Melanocyte of skin (primary cell): ENCODE results near the gene VCY. TPM values are rescaled to one million over a fixed set of nuclear protein-coding genes. Genes with fewer than 3 reads are reported as not detected.

Experiments
- total RNA-seq, 2 donors: library from RNA; depleted of rRNA; stranded (reverse); fragments of >200 nt; gene quantifications; 2 replicates each; pipeline ENCODE4 v1.2.3, GENCODE V29; 2012

Gene VCY
- not detected for total RNA-seq

DNA sequence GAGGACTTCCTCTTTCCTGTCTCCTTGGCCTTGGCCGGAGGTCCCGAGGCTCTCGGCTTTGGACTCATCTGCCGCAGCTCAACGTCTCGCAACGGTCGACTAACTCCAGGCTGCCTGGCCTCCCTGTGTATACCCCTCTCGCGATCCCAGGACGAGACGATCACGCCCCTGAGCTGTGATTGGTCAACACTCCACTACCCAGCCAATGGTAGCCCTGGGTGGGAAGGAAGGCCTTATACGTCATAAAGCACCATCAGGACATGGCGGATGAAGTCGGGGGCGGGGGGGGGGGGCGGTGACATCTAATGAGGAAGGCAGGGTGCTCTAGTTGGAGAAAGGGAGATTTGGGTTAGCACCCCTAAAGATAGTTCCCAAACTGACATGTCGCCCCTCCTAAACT, at the start of gene VCY:
Gene VCY (minus strand): TSS at position 101 of the 400 bp plus-strand sequence. CDS start 33 bp downstream, at position 68.

Other genes starting within 250 kb of the VCY start
- gene VCY1B, start 69.8 kb upstream of the VCY start, total RNA-seq = not detected